GM20000 (cell line): Measurements from ENCODE around the gene PRELP.

Source experiments
- DNase-seq: peaks from one replicate; pipeline ENCODE4 v3.0.0; 2012; ENCODE audit warnings: low spot score
- CTCF ChIP-seq: IDR thresholded peaks from 2 replicates; pipeline ENCODE4 v1.5.1; 2012; ENCODE audit warnings: mild to moderate bottlenecking, control low read depth; ENCODE audit errors: extremely low read depth, missing control alignments

PRELP gene

GRCh38 chr1:203475012-203475981 is at the start of gene PRELP:
TSS of gene PRELP (plus strand) at chr1:203475806. CDS start at chr1:203483185, 7,379 bp downstream.
- no peak for DNase-seq
- TF ChIP-seq CTCF, result no peak

- no peak for DNase-seq
- TF ChIP-seq CTCF, result no peak
Observed at GRCh38 chr1:203426366-203426765, 49.2 kb upstream of the PRELP start.

GRCh38 chr1:203426870-203427269 is 48.7 kb upstream of the PRELP start:
- TF ChIP-seq CTCF, result no peak
- DNase-seq, result no peak

GRCh38 chr1:203427451-203427850 is 48.2 kb upstream of the PRELP start:
- TF ChIP-seq CTCF, result no peak
- no peak for DNase-seq

- no peak for DNase-seq
- TF ChIP-seq CTCF, result no peak
Observed at GRCh38 chr1:203428981-203429599, 46.5 kb upstream of the PRELP start.

- DNase-seq, result no peak
- TF ChIP-seq CTCF, result no peak
Observed at GRCh38 chr1:203435615-203436014, 40.0 kb upstream of the PRELP start.

- TF ChIP-seq CTCF, result no peak
- DNase-seq, result no peak
Observed at GRCh38 chr1:203437696-203438315, 37.8 kb upstream of the PRELP start.
